NCI-H345 treated with DMSO at 0.1 percent for 48 hours (cell line): ENCODE results near the gene MOK.
A peak's percentile ranks its signal among the peaks of the same experiment; 100 is the strongest.

ENCODE experiments used
- DNase-seq: peaks from one replicate; lab custom pipeline; 2025; ENCODE audit not compliant: unreplicated experiment; lab: John Stamatoyannopoulos, UW

MOK gene

DNA sequence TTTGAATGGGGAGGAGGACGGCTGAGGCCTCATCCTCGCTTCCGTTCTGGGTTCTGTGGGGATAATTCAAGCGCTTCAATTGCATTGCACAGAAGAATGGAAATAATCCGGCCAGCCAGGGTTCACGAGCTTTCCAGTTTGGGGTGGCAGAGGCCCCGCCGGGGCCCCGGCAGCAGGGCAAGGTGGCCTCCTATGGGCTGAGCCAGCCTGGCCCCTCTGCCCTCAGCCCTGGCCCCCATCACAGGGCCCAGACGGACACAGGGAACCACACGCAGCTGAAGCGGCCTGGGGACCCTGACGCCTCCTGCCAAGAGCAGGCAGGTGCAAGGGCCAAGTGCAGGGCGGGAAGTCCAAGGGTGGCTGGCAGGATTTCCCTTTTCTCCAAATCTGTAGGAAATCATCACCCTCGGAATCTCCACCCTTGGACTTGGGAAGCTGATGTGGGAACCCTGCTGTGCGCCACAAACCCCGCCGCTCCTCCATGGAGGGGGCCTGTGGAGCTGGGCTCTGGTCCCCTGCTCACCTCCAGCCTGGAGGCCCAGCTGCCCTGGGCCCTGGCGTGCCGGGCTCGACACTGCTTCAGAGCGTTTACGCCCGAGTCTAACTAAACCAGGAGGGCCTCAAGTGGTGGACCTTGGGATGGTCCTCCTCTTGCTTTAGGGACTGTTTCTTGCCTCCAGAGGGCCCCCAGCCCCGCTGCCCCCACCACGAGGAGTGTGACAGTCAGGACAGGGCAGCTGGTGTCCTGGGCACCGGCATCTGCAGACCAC lies 78.4 kb downstream of the MOK start:
- DNase-seq = no peak

GRCh38 chr14:102225936-102226335 lies 79.0 kb downstream of the MOK start:
- no peak for DNase-seq

- DNase-seq = no peak
Observed at GRCh38 chr14:102225386-102225785, 79.6 kb downstream of the MOK start.

- DNase-seq = no peak
Observed at GRCh38 chr14:102223682-102224081, 81.3 kb downstream of the MOK start.

GRCh38 chr14:102222751-102223150 lies 82.2 kb downstream of the MOK start:
- DNase-seq = no peak

GRCh38 chr14:102222009-102222575 lies 82.9 kb downstream of the MOK start:
- DNase-seq = no peak

GRCh38 chr14:102221026-102221425 lies 83.9 kb downstream of the MOK start:
- DNase-seq = no peak

- DNase-seq = no peak
Observed at GRCh38 chr14:102220031-102220430, 84.9 kb downstream of the MOK start.

GRCh38 chr14:102219316-102219715 lies 85.6 kb downstream of the MOK start:
- DNase-seq = no peak

DNA sequence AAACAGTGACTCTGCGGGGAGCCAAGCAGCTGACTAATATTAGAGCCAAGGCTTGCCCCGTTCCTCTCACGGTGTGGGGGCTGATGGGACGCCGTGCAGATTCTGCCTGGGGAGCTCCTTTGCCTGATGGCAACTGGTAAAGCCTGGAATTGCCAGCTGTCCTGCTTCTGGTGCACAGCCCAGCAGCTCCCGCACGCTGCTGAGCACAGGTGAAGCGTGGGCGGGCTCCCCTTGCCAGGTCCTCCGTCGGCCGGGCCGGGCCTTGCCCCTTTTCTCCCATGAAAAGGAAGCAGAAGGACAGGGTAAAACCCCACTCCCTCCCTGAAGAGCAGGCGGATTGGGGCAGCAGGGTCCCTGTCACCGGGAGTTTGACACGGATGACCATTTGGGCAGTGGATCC lies 86.3 kb downstream of the MOK start:
- DNase-seq = no peak

GRCh38 chr14:102217987-102218421 lies 87.0 kb downstream of the MOK start:
- DNase-seq = no peak

GRCh38 chr14:102217399-102217798 lies 87.6 kb downstream of the MOK start:
- no peak for DNase-seq

DNA sequence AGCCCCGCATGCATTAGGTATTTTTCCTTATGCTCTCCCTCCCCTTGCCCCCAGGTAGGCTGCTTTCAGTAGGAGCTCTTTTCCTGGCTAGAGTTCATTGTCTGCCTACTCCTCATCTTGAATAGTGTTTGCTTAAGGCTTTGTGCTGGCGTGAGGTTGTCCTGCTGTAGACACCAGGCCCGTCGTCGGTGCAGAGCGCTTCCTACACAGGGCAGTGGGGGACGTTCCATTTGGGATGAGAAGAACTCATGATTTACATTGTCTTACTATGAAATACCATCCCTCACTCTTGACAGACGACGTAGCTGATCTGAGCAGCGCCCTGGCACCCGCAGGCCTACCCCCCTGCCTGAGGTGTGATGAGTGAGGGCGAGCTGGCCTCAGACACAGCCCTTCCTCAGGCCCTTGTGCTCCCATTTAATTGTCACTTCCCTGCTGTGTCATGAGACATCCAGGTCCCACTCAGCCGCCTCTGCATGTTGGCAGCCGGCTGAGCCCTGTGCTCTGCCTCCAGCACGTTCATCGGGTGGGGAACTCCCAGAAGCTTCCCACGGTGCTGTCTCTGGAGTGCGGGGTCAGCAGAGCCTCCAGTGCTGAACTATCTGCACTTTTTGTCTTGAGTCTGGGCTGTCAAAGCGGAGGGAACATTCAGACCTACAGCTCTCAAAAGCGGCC lies 89.3 kb downstream of the MOK start:
- DNase-seq = peak; percentile 90

DNA sequence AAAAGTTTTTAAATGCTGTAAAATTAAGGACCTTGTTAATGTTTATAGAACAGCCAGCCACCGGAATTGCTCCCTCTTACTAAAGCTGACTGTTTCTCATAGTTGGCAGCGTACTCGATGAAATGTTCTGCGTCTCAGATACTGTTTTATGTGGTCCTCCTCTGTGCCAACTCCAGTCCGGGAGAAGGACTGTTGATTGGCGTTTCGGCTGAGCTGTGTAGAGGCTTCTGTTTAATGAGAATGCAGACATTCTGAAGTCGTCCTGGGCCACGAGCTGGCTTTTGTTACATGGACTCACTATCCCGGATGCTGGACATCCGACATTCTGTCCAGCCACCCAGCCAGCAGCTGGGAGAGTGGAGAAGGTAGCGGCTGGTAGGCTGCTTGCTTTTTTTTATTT lies 89.9 kb downstream of the MOK start:
- DNase-seq = no peak

DNA sequence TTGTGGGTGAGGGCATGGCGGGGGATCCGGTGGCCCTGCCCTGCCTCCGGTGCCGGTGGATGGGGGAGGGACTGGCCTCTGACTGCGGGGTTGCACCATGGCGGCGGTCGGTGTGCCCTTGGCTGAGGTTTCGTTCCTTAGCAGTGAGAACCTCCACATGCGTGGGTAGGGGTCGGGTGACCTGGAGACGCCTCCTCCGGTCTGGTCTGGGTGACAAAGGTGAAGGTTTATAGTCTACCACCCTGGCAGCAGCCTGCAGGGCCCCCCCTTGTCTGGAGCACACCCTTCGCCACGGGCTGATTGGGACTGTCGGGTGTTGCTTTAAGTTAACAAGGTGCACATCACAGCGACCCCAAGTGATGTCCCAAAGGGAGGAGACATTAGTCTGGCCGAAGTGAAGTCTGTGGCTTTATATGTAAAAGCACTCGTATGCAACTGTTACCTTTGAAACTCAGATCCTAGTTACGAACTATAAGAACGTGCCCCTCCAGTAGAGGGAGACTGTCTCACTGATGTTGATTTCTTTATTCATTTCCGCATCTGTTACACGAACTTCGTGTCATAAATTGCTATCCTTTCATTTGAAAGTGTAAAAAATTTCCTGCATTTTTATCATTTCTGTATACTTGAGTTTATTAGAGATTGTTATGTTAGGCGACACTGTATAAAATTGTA lies 90.8 kb downstream of the MOK start:
- DNase-seq = no peak

DNA sequence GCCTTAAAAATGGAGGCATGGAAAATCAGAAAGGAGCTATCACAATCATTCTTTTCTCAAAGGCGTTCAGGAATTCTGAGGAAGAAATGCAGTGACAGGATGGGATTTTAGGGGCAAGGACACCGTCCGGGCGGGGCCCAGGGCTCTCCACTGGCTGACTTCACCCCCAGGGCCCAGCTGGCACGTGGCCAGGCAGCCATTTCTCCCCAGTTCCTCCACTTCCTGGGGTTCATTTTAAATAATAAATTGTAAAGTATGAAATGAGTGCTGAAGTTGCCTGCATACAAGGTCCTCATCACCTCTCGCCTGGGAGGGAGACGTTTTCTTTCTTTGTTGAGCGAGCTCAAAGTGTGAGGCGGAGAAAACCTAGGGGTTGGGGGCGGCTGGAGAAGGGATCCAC lies 91.5 kb downstream of the MOK start:
- no peak for DNase-seq

- no peak for DNase-seq
Observed at GRCh38 chr14:102212845-102213244, 92.1 kb downstream of the MOK start.

DNA sequence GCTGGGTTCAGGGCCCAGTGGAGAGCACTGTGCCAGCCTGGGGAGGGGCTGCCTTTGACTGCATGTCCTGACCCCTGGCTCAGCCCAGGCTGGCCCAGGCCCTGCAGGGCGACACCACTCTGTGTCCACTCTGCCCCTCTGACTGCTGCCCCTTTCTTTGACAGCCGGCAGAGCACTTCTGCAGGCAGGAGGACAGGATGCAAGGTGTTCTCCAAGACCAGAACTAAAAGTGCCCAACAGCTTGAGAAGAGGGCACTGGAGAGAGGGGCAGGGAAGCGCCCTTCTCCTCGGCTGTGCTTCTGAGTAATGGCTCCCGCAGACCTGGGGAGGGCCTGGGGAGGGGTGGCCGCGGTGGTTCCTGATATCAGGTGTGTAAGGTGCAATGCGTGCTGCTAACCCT lies 92.6 kb downstream of the MOK start:
- no peak for DNase-seq

- DNase-seq = no peak
Observed at GRCh38 chr14:102211240-102211639, 93.7 kb downstream of the MOK start.

GRCh38 chr14:102210421-102211042 lies 94.4 kb downstream of the MOK start:
- no peak for DNase-seq

GRCh38 chr14:102209224-102209966 lies 95.6 kb downstream of the MOK start:
- DNase-seq = no peak
